IPS-18a (cell line): Measurements from ENCODE around the gene NYAP2.

ENCODE experiments used
- H3K27ac ChIP-seq: one replicate; pipeline ENCODE4 v1.5.1; 2013; ENCODE audit warnings: low read length
- H3K27me3 ChIP-seq: one replicate; pipeline ENCODE4 v1.6.1; 2013; ENCODE audit warnings: mild to moderate bottlenecking, low read length; ENCODE audit not compliant: control insufficient read depth, insufficient read depth
- H3K36me3 ChIP-seq: one replicate; pipeline ENCODE4 v1.6.1; 2013; ENCODE audit warnings: low read depth, low read length; ENCODE audit not compliant: control insufficient read depth
- H3K4me1 ChIP-seq: one replicate; pipeline ENCODE4 v1.6.1; 2013; ENCODE audit warnings: low read depth, low read length; ENCODE audit not compliant: control insufficient read depth
- H3K4me3 ChIP-seq: one replicate; pipeline ENCODE4 v1.5.1; 2013; ENCODE audit warnings: low read length
- H3K9ac ChIP-seq: one replicate; pipeline ENCODE4 v1.6.1; 2013; ENCODE audit warnings: mild to moderate bottlenecking, low read length, moderate library complexity
- H3K9me3 ChIP-seq: one replicate; pipeline ENCODE4 v1.6.1; 2013; ENCODE audit warnings: low read depth, low read length; ENCODE audit not compliant: control insufficient read depth

Gene NYAP2

DNA sequence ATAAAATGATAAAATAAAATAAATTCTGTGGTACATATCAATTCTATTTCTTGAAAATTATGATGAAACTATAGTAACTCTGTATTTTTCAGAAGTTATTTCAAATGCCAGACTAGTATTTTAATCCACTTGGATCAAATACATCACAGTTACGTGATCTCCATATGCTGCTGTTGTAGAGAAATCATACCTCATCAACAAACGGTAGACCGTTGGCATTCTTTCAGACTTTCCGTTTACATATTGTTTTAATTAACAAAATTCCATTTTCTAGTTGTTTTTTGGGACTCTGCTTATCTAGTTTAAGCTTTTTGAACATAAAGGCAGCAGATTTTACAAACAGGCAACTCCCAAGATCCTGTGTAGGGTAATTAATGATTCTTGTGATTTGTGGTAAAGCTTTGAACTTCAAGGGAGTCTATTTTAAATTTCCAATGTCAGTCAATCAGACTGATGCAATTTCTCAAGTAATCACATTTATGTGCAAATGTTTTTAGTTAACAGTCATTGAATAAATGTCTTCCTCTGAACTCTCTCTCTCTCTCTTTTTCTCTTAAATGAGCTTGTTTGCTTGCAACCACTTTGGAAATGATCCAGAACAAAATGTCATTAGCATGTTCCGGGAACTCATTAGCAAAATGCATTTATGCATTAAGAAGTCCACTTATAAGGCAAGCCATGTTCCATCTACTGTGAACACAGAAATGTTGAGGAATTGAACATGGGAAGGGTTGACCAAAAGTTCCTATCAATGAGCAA is 31.8 kb downstream of the NYAP2 start:
- Histone ChIP-seq H3K9me3 (no peaks in the 10 kb centered on the region), H3K9ac (no peak overlapping the region), H3K4me3 (no peak overlapping the region), H3K4me1 (peaks cover 24% of the 10 kb centered on the region), H3K27ac (no peak overlapping the region), H3K27me3 (no peaks in the 10 kb centered on the region), H3K36me3 (no peaks in the 10 kb centered on the region)

DNA sequence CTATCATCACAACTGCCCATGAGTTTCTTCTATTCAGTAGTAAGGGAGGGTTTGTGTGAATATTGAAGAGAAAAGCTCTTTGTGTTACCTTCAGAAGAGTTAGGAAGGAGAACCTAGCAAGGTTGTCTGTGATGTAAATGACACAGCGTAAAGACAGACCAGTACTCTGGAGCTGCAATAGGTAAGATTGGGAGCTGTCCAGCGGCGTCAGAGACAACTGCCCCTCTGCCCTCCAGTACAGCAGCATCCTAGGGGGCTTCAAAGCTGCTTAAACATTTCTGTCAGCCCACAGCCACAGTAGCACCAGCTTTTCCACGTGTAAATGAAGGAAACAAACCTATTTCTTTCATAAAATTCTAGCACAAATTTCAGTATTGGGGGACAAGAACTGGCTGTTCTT is 34.5 kb downstream of the NYAP2 start:
- Histone ChIP-seq H3K36me3 (no peaks in the 10 kb centered on the region), H3K9me3 (no peaks in the 10 kb centered on the region), H3K4me3 (no peak overlapping the region), H3K27me3 (no peaks in the 10 kb centered on the region), H3K9ac (no peak overlapping the region), H3K27ac (no peak overlapping the region), H3K4me1 (peaks cover 7% of the 10 kb centered on the region)

DNA sequence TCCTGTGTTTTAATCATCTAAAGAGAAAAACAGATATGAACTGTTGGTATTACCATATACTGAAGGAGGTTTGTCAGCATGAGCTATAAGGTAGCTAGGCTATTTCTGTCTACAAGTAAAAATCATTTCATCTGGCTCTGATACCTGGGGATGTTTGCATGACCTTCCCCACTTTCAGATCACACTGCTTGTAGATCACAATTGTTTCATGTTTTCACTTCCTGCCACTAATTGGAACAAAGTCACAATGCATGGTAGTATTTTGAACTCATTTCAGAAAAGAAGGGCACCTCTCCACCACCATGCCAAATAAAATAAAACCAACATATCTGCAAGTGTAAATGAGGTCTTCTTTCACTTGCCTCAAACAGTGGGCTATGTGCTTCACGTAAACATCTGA is 37.8 kb downstream of the NYAP2 start:
- H3K4me1 ChIP-seq, result no peaks in the 10 kb centered on the region
- no peak overlapping the region for H3K9ac ChIP-seq
- H3K27me3 ChIP-seq, result no peaks in the 10 kb centered on the region
- H3K9me3 ChIP-seq, result no peaks in the 10 kb centered on the region
- no peaks in the 10 kb centered on the region for H3K36me3 ChIP-seq
- no peak overlapping the region for H3K4me3 ChIP-seq
- H3K27ac ChIP-seq, result no peak overlapping the region

DNA sequence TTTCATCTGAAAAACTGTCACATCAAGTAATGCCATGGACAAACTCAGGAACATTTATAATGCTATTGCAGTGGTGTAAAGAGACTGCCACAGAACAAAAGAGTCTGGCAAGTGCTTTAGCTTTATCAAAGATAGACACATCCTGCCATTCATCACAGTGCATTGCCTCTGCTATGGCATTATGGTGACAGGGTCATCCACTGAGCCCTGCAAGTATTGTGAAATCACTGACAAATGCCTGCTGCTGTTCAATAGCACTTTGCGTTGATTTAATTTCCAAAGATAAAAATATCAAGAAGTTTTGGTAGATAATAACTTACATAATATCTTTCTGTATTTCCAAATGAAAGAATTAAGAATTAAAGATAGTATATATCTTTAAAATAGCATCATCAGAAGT is 38.7 kb downstream of the NYAP2 start:
- H3K4me3 ChIP-seq, result no peak overlapping the region
- no peak overlapping the region for H3K9ac ChIP-seq
- H3K9me3 ChIP-seq, result no peaks in the 10 kb centered on the region
- no peak overlapping the region for H3K27ac ChIP-seq
- no peaks in the 10 kb centered on the region for H3K27me3 ChIP-seq
- no peaks in the 10 kb centered on the region for H3K4me1 ChIP-seq
- H3K36me3 ChIP-seq, result no peaks in the 10 kb centered on the region

DNA sequence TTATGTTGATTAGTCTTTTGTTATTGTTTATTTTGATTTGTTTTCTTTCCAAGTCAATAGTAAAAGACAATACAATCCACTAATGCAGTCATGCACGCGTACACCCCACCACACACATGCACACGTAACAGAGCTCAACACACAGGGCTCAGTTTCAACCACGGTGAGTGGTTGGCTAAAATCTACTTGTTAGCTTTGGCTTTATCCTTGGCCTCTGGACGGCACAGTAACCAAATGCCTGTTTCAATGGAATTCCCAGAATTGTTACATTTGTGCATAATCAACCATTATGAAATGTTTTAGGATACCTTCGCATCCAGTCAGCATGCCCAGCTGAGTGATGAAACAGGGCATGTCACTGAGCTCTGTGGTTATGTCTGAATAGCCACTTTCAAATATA is 53.2 kb downstream of the NYAP2 start:
- Histone ChIP-seq H3K4me3 (no peak overlapping the region), H3K4me1 (peaks cover 9% of the 10 kb centered on the region), H3K27me3 (no peaks in the 10 kb centered on the region), H3K9me3 (no peaks in the 10 kb centered on the region), H3K9ac (no peak overlapping the region), H3K27ac (no peak overlapping the region), H3K36me3 (no peaks in the 10 kb centered on the region)

DNA sequence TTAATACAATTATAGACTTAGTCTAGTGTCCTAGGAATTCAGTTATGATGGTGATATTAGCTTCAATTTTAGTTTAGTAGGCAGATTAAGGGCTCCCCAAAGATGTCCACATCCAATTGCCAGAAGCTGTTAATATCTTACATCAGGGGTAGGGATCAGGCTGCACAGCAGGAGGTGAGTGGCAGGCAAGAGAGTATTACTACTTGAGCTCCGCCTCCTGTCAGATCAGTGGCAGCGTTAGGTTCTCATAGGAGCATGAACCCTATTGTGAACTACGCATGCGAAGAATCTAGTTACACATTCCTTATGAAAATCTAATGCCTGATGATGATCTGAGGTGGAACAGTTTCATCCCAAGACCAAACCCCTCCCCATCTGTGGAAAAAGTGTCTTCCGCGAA is 54.9 kb downstream of the NYAP2 start:
- no peaks in the 10 kb centered on the region for H3K9me3 ChIP-seq
- H3K9ac ChIP-seq, result no peak overlapping the region
- H3K36me3 ChIP-seq, result no peaks in the 10 kb centered on the region
- H3K27ac ChIP-seq, result no peak overlapping the region
- H3K4me1 ChIP-seq, result peaks cover 9% of the 10 kb centered on the region
- no peak overlapping the region for H3K4me3 ChIP-seq
- no peaks in the 10 kb centered on the region for H3K27me3 ChIP-seq

- no peak overlapping the region for H3K4me3 ChIP-seq
- H3K27me3 ChIP-seq, result no peaks in the 10 kb centered on the region
- no peaks in the 10 kb centered on the region for H3K9me3 ChIP-seq
- no peaks in the 10 kb centered on the region for H3K36me3 ChIP-seq
- H3K27ac ChIP-seq, result no peak overlapping the region
- H3K9ac ChIP-seq, result no peak overlapping the region
- peaks cover 9% of the 10 kb centered on the region for H3K4me1 ChIP-seq
Measured at GRCh38 chr2:225456619-225457260, 57.2 kb downstream of the NYAP2 start.

- H3K27ac ChIP-seq, result no peak overlapping the region
- H3K4me1 ChIP-seq, result peaks cover 9% of the 10 kb centered on the region
- no peaks in the 10 kb centered on the region for H3K36me3 ChIP-seq
- H3K4me3 ChIP-seq, result no peak overlapping the region
- H3K27me3 ChIP-seq, result no peaks in the 10 kb centered on the region
- no peaks in the 10 kb centered on the region for H3K9me3 ChIP-seq
- H3K9ac ChIP-seq, result no peak overlapping the region
Measured at GRCh38 chr2:225457482-225457881, 58.0 kb downstream of the NYAP2 start.

DNA sequence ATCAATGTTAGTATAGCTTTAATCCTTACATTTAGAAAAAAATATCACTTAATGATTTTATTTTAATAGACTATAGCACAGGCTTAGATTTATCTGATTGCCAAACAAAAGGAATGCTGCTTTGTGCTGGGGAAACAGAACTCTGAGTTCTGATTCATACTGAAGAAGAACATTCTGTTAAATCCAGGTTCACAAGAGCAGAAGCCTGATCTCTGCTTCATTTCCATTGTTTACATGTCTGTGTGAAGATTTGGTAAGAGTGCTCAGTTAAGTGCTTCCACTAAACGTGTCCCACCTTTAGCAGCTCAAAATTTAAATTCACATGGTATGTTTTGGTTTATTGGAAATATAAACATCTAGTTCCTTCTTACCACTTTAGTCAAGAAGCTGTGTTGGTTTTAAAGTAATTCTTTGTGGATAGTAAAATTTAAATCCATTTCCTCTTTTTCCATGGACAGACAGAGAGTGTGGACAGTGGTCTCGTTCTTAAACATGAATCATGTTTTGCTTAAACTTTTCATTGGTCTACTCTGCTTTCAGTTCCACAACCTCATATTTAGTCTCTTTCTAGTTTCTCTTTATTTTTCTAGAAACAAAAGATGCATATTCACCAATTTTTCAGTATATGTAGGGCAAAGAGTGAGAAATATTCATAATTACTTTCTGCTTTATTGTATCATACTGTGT is 59.1 kb downstream of the NYAP2 start:
- Histone ChIP-seq H3K9ac (no peak overlapping the region), H3K36me3 (no peaks in the 10 kb centered on the region), H3K27me3 (no peaks in the 10 kb centered on the region), H3K9me3 (no peaks in the 10 kb centered on the region), H3K4me3 (no peak overlapping the region), H3K4me1 (peaks cover 9% of the 10 kb centered on the region), H3K27ac (no peak overlapping the region)

- Histone ChIP-seq H3K9ac (no peak overlapping the region), H3K27ac (no peak overlapping the region), H3K4me1 (peaks cover 20% of the 10 kb centered on the region), H3K4me3 (no peak overlapping the region), H3K27me3 (no peaks in the 10 kb centered on the region), H3K36me3 (no peaks in the 10 kb centered on the region), H3K9me3 (no peaks in the 10 kb centered on the region)
Measured at GRCh38 chr2:225462417-225462816, 62.9 kb downstream of the NYAP2 start.

DNA sequence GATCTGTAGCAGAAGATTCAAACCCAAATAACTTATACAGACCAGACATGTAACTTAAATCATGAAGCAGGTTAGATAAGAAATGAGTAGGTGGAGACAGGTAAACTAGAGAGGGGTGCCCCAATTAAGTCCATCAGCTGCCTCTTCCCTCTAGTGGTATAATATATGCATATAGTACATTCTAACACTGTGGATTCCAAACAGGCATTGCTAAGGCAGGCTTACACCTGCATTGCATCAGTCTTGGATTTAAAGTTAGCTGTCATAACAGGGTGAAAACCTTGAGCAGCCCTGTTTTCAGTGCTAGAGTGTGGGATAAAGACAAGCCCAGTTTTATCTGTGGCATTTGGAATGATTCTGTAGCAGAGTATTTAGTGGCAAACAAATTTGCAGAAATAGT is 63.4 kb downstream of the NYAP2 start:
- no peaks in the 10 kb centered on the region for H3K9me3 ChIP-seq
- H3K36me3 ChIP-seq, result no peaks in the 10 kb centered on the region
- H3K27ac ChIP-seq, result no peak overlapping the region
- no peaks in the 10 kb centered on the region for H3K27me3 ChIP-seq
- no peak overlapping the region for H3K4me3 ChIP-seq
- H3K9ac ChIP-seq, result no peak overlapping the region
- peaks cover 21% of the 10 kb centered on the region for H3K4me1 ChIP-seq
